ENCODE results near the gene HYI.

GRCh38 chr1:43423672-43424550 is 29.8 kb downstream of the HYI start:
- no peak for TF ChIP-seq POLR2A (IDR thresholded peaks at IDR 0.05)
- TF ChIP-seq, protein P1, sequence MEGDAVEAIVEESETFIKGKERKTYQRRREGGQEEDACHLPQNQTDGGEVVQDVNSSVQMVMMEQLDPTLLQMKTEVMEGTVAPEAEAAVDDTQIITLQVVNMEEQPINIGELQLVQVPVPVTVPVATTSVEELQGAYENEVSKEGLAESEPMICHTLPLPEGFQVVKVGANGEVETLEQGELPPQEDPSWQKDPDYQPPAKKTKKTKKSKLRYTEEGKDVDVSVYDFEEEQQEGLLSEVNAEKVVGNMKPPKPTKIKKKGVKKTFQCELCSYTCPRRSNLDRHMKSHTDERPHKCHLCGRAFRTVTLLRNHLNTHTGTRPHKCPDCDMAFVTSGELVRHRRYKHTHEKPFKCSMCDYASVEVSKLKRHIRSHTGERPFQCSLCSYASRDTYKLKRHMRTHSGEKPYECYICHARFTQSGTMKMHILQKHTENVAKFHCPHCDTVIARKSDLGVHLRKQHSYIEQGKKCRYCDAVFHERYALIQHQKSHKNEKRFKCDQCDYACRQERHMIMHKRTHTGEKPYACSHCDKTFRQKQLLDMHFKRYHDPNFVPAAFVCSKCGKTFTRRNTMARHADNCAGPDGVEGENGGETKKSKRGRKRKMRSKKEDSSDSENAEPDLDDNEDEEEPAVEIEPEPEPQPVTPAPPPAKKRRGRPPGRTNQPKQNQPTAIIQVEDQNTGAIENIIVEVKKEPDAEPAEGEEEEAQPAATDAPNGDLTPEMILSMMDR (IDR thresholded peaks at IDR 0.05), result no peak
